MCF 10A (cell line): ENCODE measurements around the gene ARID3B. TPM values are rescaled to one million over a fixed set of nuclear protein-coding genes. Genes with fewer than 3 reads are reported as not detected.

ENCODE experiments used
- BruUV-seq: library from RNA; stranded (reverse); fragments of 400-500 nt; replicated peaks from 2 replicates; lab custom pipeline; 2021; lab: Mats Ljungman, UMichigan
- CTCF ChIA-PET: fragments of 300-600 bp; sonication (Branson Sonifier 250); formaldehyde crosslinking; extraction: SDS; loops from one replicate; lab custom pipeline; 2021; ENCODE audit warnings: antibody characterized with exemption, inconsistent platforms; lab: Yijun Ruan, JAX
- POLR2A ChIA-PET: fragments of 300-600, 350-650 bp; sonication (Branson Sonifier 250); formaldehyde crosslinking; extraction: SDS; loops from one replicate; lab custom pipeline; 2020; ENCODE audit warnings: antibody characterized with exemption, inconsistent platforms; lab: Yijun Ruan, JAX
- DNase-seq: peaks from one replicate; pipeline ENCODE4 v3.0.0-alpha.2; 2018; ENCODE audit not compliant: unreplicated experiment
- H3K27ac Mint-ChIP-seq: one replicate; pipeline ENCODE4 v1.8.0; 2022; ENCODE audit warnings: mild to moderate bottlenecking, low read depth, mixed read lengths; ENCODE audit not compliant: unreplicated experiment
- H3K27me3 Mint-ChIP-seq: one replicate; pipeline ENCODE4 v1.8.0; 2022; ENCODE audit warnings: mixed read lengths; ENCODE audit not compliant: insufficient read depth, unreplicated experiment
- H3K36me3 Mint-ChIP-seq: one replicate; pipeline ENCODE4 v1.8.0; 2022; ENCODE audit warnings: mild to moderate bottlenecking, moderate library complexity, mixed read lengths; ENCODE audit not compliant: insufficient read depth, unreplicated experiment
- H3K4me1 Mint-ChIP-seq: one replicate; pipeline ENCODE4 v1.8.0; 2022; ENCODE audit warnings: mixed read lengths; ENCODE audit not compliant: insufficient read depth, unreplicated experiment
- H3K4me3 Mint-ChIP-seq: one replicate; pipeline ENCODE4 v1.8.0; 2022; ENCODE audit warnings: mild to moderate bottlenecking, moderate library complexity, mixed read lengths; ENCODE audit not compliant: unreplicated experiment
- H3K9me3 Mint-ChIP-seq: one replicate; pipeline ENCODE4 v1.8.0; 2022; ENCODE audit warnings: mixed read lengths; ENCODE audit not compliant: unreplicated experiment
- CTCF ChIP-seq: fragments of 200-600 bp; IDR thresholded peaks from one replicate; pipeline ENCODE4 v1.8.0; 2022; ENCODE audit warnings: antibody characterized with exemption, mild to moderate bottlenecking; ENCODE audit not compliant: unreplicated experiment
- intact Hi-C: fragments of 100-400 bp; cut with micrococcal nuclease; formaldehyde crosslinking; loops from 2 replicates; pipeline ENCODE4 v1.14.1; 2022
- total RNA-seq: library from RNA; stranded (reverse); gene quantifications from 2 replicates; pipeline ENCODE4 v1.2.3, GENCODE V29; 2022

ARID3B gene
- total RNA-seq, 1 experiment from 2014 or later: 4.7 TPM

- Mint-ChIP-seq H3K4me1 (no peaks in the 10 kb centered on the region), H3K27me3 (no peaks in the 10 kb centered on the region), H3K9me3 (no peaks in the 10 kb centered on the region), H3K4me3 (no peak overlapping the region), H3K27ac (no peak overlapping the region), H3K36me3 (no peaks in the 10 kb centered on the region)
- DNase-seq: no peak
- no TSS peak for BruUV-seq
- ChIA-PET CTCF (interaction anchor here (0.6 kb wide), 1 partner anchor 1118 kb away, joined by 3 read pairs; no protein-coding TSS in a partner anchor), POLR2A (interaction anchor here (1.3 kb wide), 1 partner anchor 18 kb away, joined by 5 read pairs; no protein-coding TSS in a partner anchor)
- intact Hi-C loops: no loop called here
- TF ChIP-seq CTCF: no peak
These were observed 23.2 kb downstream of the ARID3B start for GRCh38 chr15:74564182-74564581.

GRCh38 chr15:74565381-74566085, 24.5 kb downstream of the ARID3B start:
- CTCF ChIA-PET: interaction anchor here (0.6 kb wide), 2 partner anchors 184 to 241 kb away, joined by 4 to 6 read pairs; no protein-coding TSS in a partner anchor
- no peaks in the 10 kb centered on the region for H3K36me3 Mint-ChIP-seq
- no peaks in the 10 kb centered on the region for H3K9me3 Mint-ChIP-seq

GRCh38 chr15:74568594-74568993, 27.6 kb downstream of the ARID3B start:
- H3K9me3 Mint-ChIP-seq: no peaks in the 10 kb centered on the region
- intact Hi-C loops: no loop called here
- no TSS peak for BruUV-seq
- no peaks in the 10 kb centered on the region for H3K27me3 Mint-ChIP-seq
- CTCF ChIA-PET: no interaction called here
- POLR2A ChIA-PET: interaction anchor here (0.6 kb wide), 1 partner anchor 326 kb away, joined by 3 read pairs; no protein-coding TSS in a partner anchor
- H3K4me1 Mint-ChIP-seq: no peaks in the 10 kb centered on the region
- no peak for TF ChIP-seq CTCF
- no peak overlapping the region for H3K4me3 Mint-ChIP-seq
- H3K27ac Mint-ChIP-seq: no peak overlapping the region
- peaks cover 5% of the 10 kb centered on the region for H3K36me3 Mint-ChIP-seq
- DNase-seq: no peak

More at GRCh38 chr15:74565381-74566085, 24.5 kb downstream of the ARID3B start:
- intact Hi-C loops: no loop called here
- Mint-ChIP-seq H3K27ac (no peak overlapping the region), H3K4me3 (no peak overlapping the region), H3K4me1 (no peaks in the 10 kb centered on the region), H3K27me3 (no peaks in the 10 kb centered on the region)
- no peak for DNase-seq
- POLR2A ChIA-PET: no interaction called here
- no peak for TF ChIP-seq CTCF
- BruUV-seq: no TSS peak

- POLR2A ChIA-PET: interaction anchor here (1.1 kb wide), 1 partner anchor 46 kb away, joined by 3 read pairs; the partner anchor contains the start of gene CLK3
- DNase-seq: no peak
These were observed 28.7 kb downstream of the ARID3B start for GRCh38 chr15:74569731-74570070.

More at GRCh38 chr15:74569731-74570070, 28.7 kb downstream of the ARID3B start:
- Mint-ChIP-seq H3K27me3 (no peaks in the 10 kb centered on the region), H3K4me3 (no peak overlapping the region), H3K9me3 (no peaks in the 10 kb centered on the region), H3K4me1 (no peaks in the 10 kb centered on the region), H3K27ac (no peak overlapping the region), H3K36me3 (peaks cover 10% of the 10 kb centered on the region)
- TF ChIP-seq CTCF: no peak
- intact Hi-C loops: no loop called here
- BruUV-seq: no TSS peak
- CTCF ChIA-PET: interaction anchor here (0.9 kb wide), 1 partner anchor 65 kb away, joined by 3 read pairs; no protein-coding TSS in a partner anchor
